Measurements from ENCODE around the gene FCER2. TPM values are rescaled to one million over a fixed set of nuclear protein-coding genes. Genes with fewer than 3 reads are reported as not detected.

The FCER2 gene
- total and polyA plus RNA-seq, 2 donors from 2014 or later, result 1.0 TPM; not detected in 1

- TF ChIP-seq CTCF (IDR thresholded peaks at IDR 0.05; ENCODE audit: borderline replicate concordance, extremely low read depth, insufficient read depth), result no peak
- DNase-seq, result no peak
- H3K4me1 ChIP-seq (ENCODE audit: control insufficient read depth in 2 of 3, insufficient read depth in 2 of 3, low read depth in 1 of 3, low read length in 3 of 3), result no peaks in the 10 kb centered on the region
- no peaks in the 10 kb centered on the region for H3K27me3 ChIP-seq (ENCODE audit: control insufficient read depth, insufficient read depth, low read length)
- H3K27ac ChIP-seq (ENCODE audit: low read depth in 2 of 2, low read length in 2 of 2), result no peak overlapping the region
- intact Hi-C loops (cut with DNase I), result no loop called here
- H3K4me3 ChIP-seq (ENCODE audit: low read length in 3 of 3), result no peak overlapping the region
- H3K9me3 ChIP-seq (ENCODE audit: control insufficient read depth in 2 of 3, insufficient read depth in 1 of 3, low read length in 3 of 3), result peaks cover 0 to 4% (median 2%) of the 10 kb centered on the region in 3 donors
- no peaks in the 10 kb centered on the region for H3K36me3 ChIP-seq (ENCODE audit: control insufficient read depth in 2 of 3, insufficient read depth in 3 of 3, low read length in 3 of 3)
- H3K9ac ChIP-seq (ENCODE audit: low read length in 3 of 3), result no peak overlapping the region
- no peak for FAIRE-seq
Observed at GRCh38 chr19:7720351-7720750, 18.4 kb upstream of the FCER2 start.

- FAIRE-seq (no peak), DNase-seq (no peak)
- intact Hi-C loops (cut with DNase I), result no loop called here
Observed at GRCh38 chr19:7718668-7719067, 16.7 kb upstream of the FCER2 start.

GRCh38 chr19:7716762-7717161 is 14.8 kb upstream of the FCER2 start:
- Histone ChIP-seq H3K27me3 (ENCODE audit: control insufficient read depth, insufficient read depth, low read length) (no peaks in the 10 kb centered on the region), H3K36me3 (ENCODE audit: control insufficient read depth in 2 of 3, insufficient read depth in 3 of 3, low read length in 3 of 3) (no peaks in the 10 kb centered on the region), H3K4me1 (ENCODE audit: control insufficient read depth in 2 of 3, insufficient read depth in 2 of 3, low read depth in 1 of 3, low read length in 3 of 3) (no peaks in the 10 kb centered on the region), H3K9ac (ENCODE audit: low read length in 3 of 3) (no peak overlapping the region), H3K9me3 (ENCODE audit: control insufficient read depth in 2 of 3, insufficient read depth in 1 of 3, low read length in 3 of 3) (peaks cover 0 to 4% (median 2%) of the 10 kb centered on the region in 3 donors), H3K27ac (ENCODE audit: low read depth in 2 of 2, low read length in 2 of 2) (no peak overlapping the region), H3K4me3 (ENCODE audit: low read length in 3 of 3) (no peak overlapping the region)
- DNase-seq, result no peak
- no peak for FAIRE-seq
- intact Hi-C loops (cut with DNase I), result no loop called here
- TF ChIP-seq CTCF (IDR thresholded peaks at IDR 0.05; ENCODE audit: borderline replicate concordance, extremely low read depth, insufficient read depth), result no peak

More at GRCh38 chr19:7718668-7719067, 16.7 kb upstream of the FCER2 start:
- Histone ChIP-seq H3K36me3 (ENCODE audit: control insufficient read depth in 2 of 3, insufficient read depth in 3 of 3, low read length in 3 of 3) (no peaks in the 10 kb centered on the region), H3K4me1 (ENCODE audit: control insufficient read depth in 2 of 3, insufficient read depth in 2 of 3, low read depth in 1 of 3, low read length in 3 of 3) (no peaks in the 10 kb centered on the region), H3K4me3 (ENCODE audit: low read length in 3 of 3) (no peak overlapping the region), H3K27me3 (ENCODE audit: control insufficient read depth, insufficient read depth, low read length) (no peaks in the 10 kb centered on the region), H3K27ac (ENCODE audit: low read depth in 2 of 2, low read length in 2 of 2) (no peak overlapping the region), H3K9ac (ENCODE audit: low read length in 3 of 3) (no peak overlapping the region), H3K9me3 (ENCODE audit: control insufficient read depth in 2 of 3, insufficient read depth in 1 of 3, low read length in 3 of 3) (peaks cover 0 to 4% (median 2%) of the 10 kb centered on the region in 3 donors)
- TF ChIP-seq CTCF (IDR thresholded peaks at IDR 0.05; ENCODE audit: borderline replicate concordance, extremely low read depth, insufficient read depth), result no peak

GRCh38 chr19:7715671-7716070 is 13.7 kb upstream of the FCER2 start:
- H3K4me1 ChIP-seq (ENCODE audit: control insufficient read depth in 2 of 3, insufficient read depth in 2 of 3, low read depth in 1 of 3, low read length in 3 of 3), result no peaks in the 10 kb centered on the region
- intact Hi-C loops (cut with DNase I), result no loop called here
- no peak for FAIRE-seq

More at GRCh38 chr19:7715671-7716070, 13.7 kb upstream of the FCER2 start:
- H3K4me3 ChIP-seq (ENCODE audit: low read length in 3 of 3), result no peak overlapping the region
- H3K27me3 ChIP-seq (ENCODE audit: control insufficient read depth, insufficient read depth, low read length), result no peaks in the 10 kb centered on the region
- H3K9me3 ChIP-seq (ENCODE audit: control insufficient read depth in 2 of 3, insufficient read depth in 1 of 3, low read length in 3 of 3), result peaks cover 0 to 4% (median 2%) of the 10 kb centered on the region in 3 donors
- no peak overlapping the region for H3K9ac ChIP-seq (ENCODE audit: low read length in 3 of 3)
- no peaks in the 10 kb centered on the region for H3K36me3 ChIP-seq (ENCODE audit: control insufficient read depth in 2 of 3, insufficient read depth in 3 of 3, low read length in 3 of 3)
- DNase-seq, result no peak
- no peak for TF ChIP-seq CTCF (IDR thresholded peaks at IDR 0.05; ENCODE audit: borderline replicate concordance, extremely low read depth, insufficient read depth)
- H3K27ac ChIP-seq (ENCODE audit: low read depth in 2 of 2, low read length in 2 of 2), result no peak overlapping the region
